Keratinocyte (primary cell): Measurements from ENCODE around the gene USP49. TPM values are rescaled to one million over a fixed set of nuclear protein-coding genes. Genes with fewer than 3 reads are reported as not detected.

Experiments used
- DNase-seq: peaks from one replicate; pipeline ENCODE4 v3.0.0-alpha.2; 2011; ENCODE audit warnings: low read depth, missing footprints, low spot score
- FAIRE-seq: peaks from 2 replicates; lab custom pipeline; 2011; peaks lifted over from hg19 to GRCh38; lab: Jason Lieb, UNC
- H2AFZ ChIP-seq: 2 replicates; pipeline ENCODE4 v1.6.0; 2012; ENCODE audit warnings: low read length, control low read depth, inconsistent platforms; ENCODE audit not compliant: control insufficient read depth
- H3K27ac ChIP-seq: 2 replicates; pipeline ENCODE4 v1.5.1; 2011; ENCODE audit warnings: low read length; ENCODE audit not compliant: control insufficient read depth, insufficient read depth
- H3K27me3 ChIP-seq: 3 replicates; pipeline ENCODE4 v1.6.0; 2011; ENCODE audit warnings: low read length; ENCODE audit not compliant: control insufficient read depth, insufficient read depth; ENCODE audit errors: extremely low read depth
- H3K36me3 ChIP-seq, 2 experiments: 2 replicates in 1 of 2; 3 replicates in 1 of 2; pipeline ENCODE4 v1.5.1; 2011; ENCODE audit warnings: low read length in 2 of 2, mild to moderate bottlenecking in 1 of 2; ENCODE audit not compliant: control insufficient read depth in 2 of 2, insufficient read depth in 2 of 2; ENCODE audit errors: extremely low read depth in 1 of 2
- H3K4me1 ChIP-seq: 3 replicates; pipeline ENCODE4 v1.5.1; 2011; ENCODE audit warnings: low read length; ENCODE audit not compliant: control insufficient read depth, insufficient read depth; ENCODE audit errors: extremely low read depth
- H3K4me2 ChIP-seq: 3 replicates; pipeline ENCODE4 v1.6.0; 2011; ENCODE audit warnings: low read depth, low read length; ENCODE audit not compliant: control insufficient read depth, insufficient read depth; ENCODE audit errors: extremely low read depth
- H3K4me3 ChIP-seq, 3 experiments: fragments of 200-600 bp in 1 of 3; sonication (generic) in 1 of 3; 2 replicates in 2 of 3; 3 replicates in 1 of 3; pipeline ENCODE4 v1.5.1; 2011 to 2016; ENCODE audit warnings: low read length in 3 of 3, mild to moderate bottlenecking in 3 of 3, control low read depth in 2 of 3, inconsistent platforms in 1 of 3, low read depth in 1 of 3, mixed read lengths in 1 of 3, mixed run types in 1 of 3, moderate library complexity in 1 of 3; ENCODE audit not compliant: control insufficient read depth in 2 of 3, insufficient read depth in 2 of 3; ENCODE audit errors: extremely low read depth in 1 of 3
- H3K79me2 ChIP-seq: 2 replicates; pipeline ENCODE4 v1.6.0; 2012; ENCODE audit warnings: low read length; ENCODE audit not compliant: control insufficient read depth, insufficient read depth
- H3K9ac ChIP-seq: 3 replicates; pipeline ENCODE4 v1.6.0; 2011; ENCODE audit warnings: low read length; ENCODE audit not compliant: control insufficient read depth, insufficient read depth; ENCODE audit errors: extremely low read depth
- H3K9me1 ChIP-seq: 3 replicates; pipeline ENCODE4 v1.6.0; 2011; ENCODE audit warnings: low read length; ENCODE audit not compliant: control insufficient read depth, insufficient read depth; ENCODE audit errors: extremely low read depth
- H3K9me3 ChIP-seq: 2 replicates; pipeline ENCODE4 v1.5.1; 2012; ENCODE audit warnings: low read depth, low read length; ENCODE audit not compliant: control insufficient read depth
- H4K20me1 ChIP-seq: 3 replicates; pipeline ENCODE4 v1.6.0; 2011; ENCODE audit warnings: low read length; ENCODE audit not compliant: control insufficient read depth, insufficient read depth; ENCODE audit errors: extremely low read depth
- EZH2 ChIP-seq: IDR thresholded peaks from one replicate; pipeline ENCODE4 v1.6.1; 2012; ENCODE audit warnings: inconsistent platforms, mild to moderate bottlenecking, low read length, moderate library complexity
- dilution Hi-C: fragments of 300-500 bp; cut with MboI; formaldehyde crosslinking; loops from one replicate; pipeline ENCODE4 v1.7.0; 2020; ENCODE audit warnings: low sequenced_read_pairs; ENCODE audit not compliant: extremely low pct_ligation_motif_present
- polyA plus RNA-seq, 5 experiments: library from polyadenylated mRNA; depleted of rRNA in 3 of 5; stranded (reverse) in 3 of 5; stranded (forward) in 1 of 5; unstranded in 1 of 5; fragments of >200 nt; gene quantifications; 1 replicate in 1 of 5; 2 replicates in 3 of 5; 3 replicates in 1 of 5; pipeline versions ENCODE4 v1.2.1 to v1.2.3, GENCODE V29; 2011 to 2012; ENCODE audit warnings: missing spikeins in 2 of 5, low read depth in 1 of 5, low replicate concordance in 1 of 5
- TF ChIP-seq, protein P1 (sequence below), 3 experiments: IDR thresholded peaks in 1 of 3; conservative IDR thresholded peaks in 1 of 3; optimal IDR thresholded peaks in 1 of 3; 2 replicates in 2 of 3; 3 replicates in 1 of 3; pipeline versions ENCODE3 to v1.5.1; 2011; ENCODE audit warnings: low read length in 3 of 3, mild to moderate bottlenecking in 3 of 3, moderate library complexity in 2 of 3, control low read depth in 1 of 3, inconsistent platforms in 1 of 3; ENCODE audit not compliant: insufficient read depth in 2 of 3; ENCODE audit errors: extremely low read depth in 1 of 3

Gene USP49
- polyA plus RNA-seq, 1 donor (not counting 4 experiments of a cell fraction or from before 2014, with no cell fraction given): 2.3 TPM

DNA sequence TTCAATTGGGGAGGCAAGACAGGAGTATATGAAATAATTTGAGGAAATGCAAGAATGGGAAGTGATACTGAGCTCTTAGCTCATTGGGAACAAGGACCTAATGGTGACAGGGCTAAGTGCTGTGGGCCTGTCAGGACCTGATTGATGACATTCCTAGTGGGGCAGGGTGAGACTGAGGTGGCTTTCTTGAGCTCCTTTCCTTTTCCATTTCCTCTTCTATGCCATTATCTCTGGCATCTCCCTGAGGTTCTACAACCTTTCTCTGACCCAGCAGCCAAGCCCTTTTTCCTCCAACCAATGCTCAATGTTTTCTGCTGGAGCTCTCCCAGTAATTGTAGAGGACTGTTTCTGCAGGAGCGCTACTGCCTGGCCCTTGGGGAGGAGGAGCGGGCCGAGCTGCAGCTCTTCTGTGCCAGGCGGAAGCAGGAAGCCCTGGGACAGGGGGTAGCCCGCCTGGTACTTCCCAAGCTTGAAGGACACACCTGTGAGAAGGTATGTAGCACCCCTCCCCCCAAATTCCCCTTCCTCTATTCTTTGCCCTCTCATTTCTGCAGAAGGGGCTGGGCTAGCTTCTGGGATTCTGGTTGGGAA lies 110.5 kb downstream of the USP49 start:
- dilution Hi-C loops: no loop called here
- H3K9me1 ChIP-seq: no peaks in the 10 kb centered on the region
- no peak overlapping the region for H3K9ac ChIP-seq
- no peak overlapping the region for H2AFZ ChIP-seq
- H4K20me1 ChIP-seq: no peaks in the 10 kb centered on the region
- H3K4me3 ChIP-seq: peak overlapping the region in 2 of 3 experiments; percentile 13 to 30
- no peaks in the 10 kb centered on the region for H3K27me3 ChIP-seq
- H3K9me3 ChIP-seq: no peaks in the 10 kb centered on the region
- TF ChIP-seq, protein P1, sequence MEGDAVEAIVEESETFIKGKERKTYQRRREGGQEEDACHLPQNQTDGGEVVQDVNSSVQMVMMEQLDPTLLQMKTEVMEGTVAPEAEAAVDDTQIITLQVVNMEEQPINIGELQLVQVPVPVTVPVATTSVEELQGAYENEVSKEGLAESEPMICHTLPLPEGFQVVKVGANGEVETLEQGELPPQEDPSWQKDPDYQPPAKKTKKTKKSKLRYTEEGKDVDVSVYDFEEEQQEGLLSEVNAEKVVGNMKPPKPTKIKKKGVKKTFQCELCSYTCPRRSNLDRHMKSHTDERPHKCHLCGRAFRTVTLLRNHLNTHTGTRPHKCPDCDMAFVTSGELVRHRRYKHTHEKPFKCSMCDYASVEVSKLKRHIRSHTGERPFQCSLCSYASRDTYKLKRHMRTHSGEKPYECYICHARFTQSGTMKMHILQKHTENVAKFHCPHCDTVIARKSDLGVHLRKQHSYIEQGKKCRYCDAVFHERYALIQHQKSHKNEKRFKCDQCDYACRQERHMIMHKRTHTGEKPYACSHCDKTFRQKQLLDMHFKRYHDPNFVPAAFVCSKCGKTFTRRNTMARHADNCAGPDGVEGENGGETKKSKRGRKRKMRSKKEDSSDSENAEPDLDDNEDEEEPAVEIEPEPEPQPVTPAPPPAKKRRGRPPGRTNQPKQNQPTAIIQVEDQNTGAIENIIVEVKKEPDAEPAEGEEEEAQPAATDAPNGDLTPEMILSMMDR (optimal IDR thresholded peaks at IDR 0.05 in 1 of 3, IDR thresholded peaks at IDR 0.05 in 1 of 3, conservative IDR thresholded peaks at IDR 0.05 in 1 of 3; ENCODE audit: extremely low read depth in 1 of 3, insufficient read depth in 2 of 3, low read length in 3 of 3): no peak
- TF ChIP-seq EZH2: no peak
- no peak overlapping the region for H3K27ac ChIP-seq
- FAIRE-seq (no peak), DNase-seq (no peak)
- H3K79me2 ChIP-seq: peaks cover 15% of the 10 kb centered on the region
- H3K36me3 ChIP-seq: peaks cover 8% of the 10 kb centered on the region in 2 experiments
- H3K4me1 ChIP-seq: peaks cover 34% of the 10 kb centered on the region
- H3K4me2 ChIP-seq: peak overlapping the region; percentile 51

DNA sequence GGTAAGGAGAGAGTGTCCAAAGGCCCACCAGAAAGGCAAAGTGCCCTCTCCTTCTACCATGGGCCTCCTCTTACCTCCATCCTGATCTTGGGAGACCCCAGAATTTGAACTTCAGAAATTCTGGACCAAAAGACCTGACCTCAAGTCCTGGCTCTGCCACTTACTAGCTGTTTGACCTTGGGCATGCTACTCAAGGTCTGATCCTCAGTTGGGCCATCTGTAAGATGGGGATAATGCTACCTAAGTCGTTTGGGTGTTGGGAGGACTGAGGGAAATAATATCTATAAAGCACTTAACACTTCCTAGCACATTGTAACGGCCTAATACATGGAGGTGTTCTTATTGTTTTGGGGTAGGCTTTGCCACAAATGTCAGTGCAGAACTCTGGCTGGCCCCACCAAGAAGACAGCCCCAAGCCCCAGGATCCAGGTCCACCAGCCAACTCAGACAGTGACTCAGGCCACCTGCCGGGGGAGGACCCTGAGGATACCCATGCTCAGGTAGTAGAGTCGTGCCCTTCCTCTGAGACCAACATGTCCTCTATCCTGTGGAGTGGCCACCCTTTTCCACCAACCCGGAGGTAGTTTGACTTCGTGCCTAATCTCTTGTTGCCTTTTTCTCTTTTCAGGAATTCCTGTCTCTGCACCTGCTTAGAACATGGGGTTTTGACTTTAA lies 111.9 kb downstream of the USP49 start:
- H3K27ac ChIP-seq: no peak overlapping the region
- H3K9me1 ChIP-seq: no peaks in the 10 kb centered on the region
- H3K4me2 ChIP-seq: no peak overlapping the region
- H3K4me3 ChIP-seq: no peak overlapping the region
- H3K27me3 ChIP-seq: no peaks in the 10 kb centered on the region
- peaks cover 35% of the 10 kb centered on the region for H3K4me1 ChIP-seq
- H3K79me2 ChIP-seq: peaks cover 5% of the 10 kb centered on the region
- H3K9ac ChIP-seq: no peak overlapping the region
- no peaks in the 10 kb centered on the region for H3K9me3 ChIP-seq
- H3K36me3 ChIP-seq: no peaks in the 10 kb centered on the region
- DNase-seq (no peak), FAIRE-seq (no peak)
- H4K20me1 ChIP-seq: no peaks in the 10 kb centered on the region
- no peak overlapping the region for H2AFZ ChIP-seq
- dilution Hi-C loops: no loop called here
- TF ChIP-seq EZH2: no peak
- TF ChIP-seq, protein P1 (optimal IDR thresholded peaks at IDR 0.05 in 1 of 3, IDR thresholded peaks at IDR 0.05 in 1 of 3, conservative IDR thresholded peaks at IDR 0.05 in 1 of 3; ENCODE audit: extremely low read depth in 1 of 3, insufficient read depth in 2 of 3, low read length in 3 of 3): no peak
